Right lobe of liver (tissue), 6 donors: ENCODE measurements around the gene SMARCA2. TPM values are rescaled to one million over a fixed set of nuclear protein-coding genes. Genes with fewer than 3 reads are reported as not detected.

ENCODE experiments used
- ATAC-seq, 4 donors: fragments of 200-7000 bp; cut with Tn5 transposase; one replicate each; pipeline ENCODE4 v1.9.1; 2020; ENCODE audit warnings: mild to moderate bottlenecking in 4 of 4, moderate library complexity in 4 of 4
- DNase-seq, 3 donors: peaks; one replicate each; pipeline ENCODE4 v3.0.0-alpha.2; 2020
- H3K27ac ChIP-seq, 3 donors: fragments of 200-600 bp; one replicate each; pipeline ENCODE4 v1.8.0; 2022
- H3K27me3 ChIP-seq, 2 donors: fragments of 200-600 bp; one replicate each; pipeline ENCODE4 v1.8.0; 2022
- H3K36me3 ChIP-seq, 4 donors: fragments of 200-600 bp; sonication (generic) in 1 of 4; one replicate each; pipeline versions ENCODE4 v1.5.1 to v1.8.0; 2017 to 2022; ENCODE audit warnings: control low read depth in 1 of 4
- H3K4me1 ChIP-seq, 4 donors: fragments of 200-600 bp; sonication (generic) in 1 of 4; one replicate each; pipeline versions ENCODE4 v1.5.1 to v1.8.0; 2017 to 2022; ENCODE audit warnings: control low read depth in 1 of 4
- H3K4me3 ChIP-seq, 3 donors: fragments of 200-600 bp; one replicate each; pipeline ENCODE4 v1.8.0; 2022
- H3K9me3 ChIP-seq, 4 donors: fragments of 200-600 bp; sonication (generic) in 1 of 4; one replicate each; pipeline versions ENCODE4 v1.5.1 to v1.8.0; 2017 to 2022; ENCODE audit warnings: control low read depth in 1 of 4
- CTCF ChIP-seq, 4 donors: fragments of 200-600 bp in 3 of 4; fragments of 450-650 bp in 1 of 4; IDR thresholded peaks; one replicate each; pipeline versions ENCODE4 v1.5.1 to v1.8.0; 2016 to 2022; ENCODE audit warnings: antibody characterized with exemption in 4 of 4, mild to moderate bottlenecking in 2 of 4
- POLR2A ChIP-seq: fragments of 450-650 bp; IDR thresholded peaks from one replicate; pipeline ENCODE4 v1.6.1; 2017; ENCODE audit warnings: antibody characterized with exemption, mild to moderate bottlenecking
- WGBS: methylation state at CpG from one replicate; pipeline ENCODE4 v1.1.6; 2018; ENCODE audit warnings: low coverage, low lambda C conversion rate; ENCODE audit not compliant: insufficient coverage; ENCODE audit errors: missing lambda C conversion rate; 5-methylcytosine and 5-hydroxymethylcytosine counted together
- intact Hi-C, 2 donors: fragments of 100-400 bp; cut with DNase I; formaldehyde crosslinking; loops; one replicate each; pipeline versions ENCODE4 v1.11.2 to v1.14.1; 2022
- total RNA-seq, 6 experiments: library from RNA; depleted of rRNA in 2 of 6; stranded (reverse); fragments of >200 nt in 2 of 6; fragmentation: NEBNext Ultra II Directional in 3 of 6; extraction: Animal tissue kit (Norgen Biotek cat#: 25700) in 3 of 6; gene quantifications; one replicate each; pipeline versions ENCODE4 v1.1.0 to v1.2.4, GENCODE V29; 2016 to 2023
- donor health status: DM: no; HTN: yes; CAD: no.
- donor health status: DM: no; HTN: no; CAD: no.
- donor health status: DM: no; HTN: no; CAD: no.
- donor health status: DM: no; HTN: yes; CAD: no.
- donor health status: DM: no; HTN: yes; CAD: no.

SMARCA2 gene
- total RNA-seq, 6 experiments from 2014 or later = 46.2 to 97.8 (median 62.4) TPM

GRCh38 chr9:2155966-2156365, 140.8 kb downstream of the SMARCA2 start:
- Histone ChIP-seq H3K36me3 (no peaks in the 10 kb centered on the region), H3K27me3 (no peaks in the 10 kb centered on the region), H3K4me3 (no peak overlapping the region), H3K9me3 (no peaks in the 10 kb centered on the region), H3K27ac (no peak overlapping the region), H3K4me1 (peaks cover 0 to 8% (median 0%) of the 10 kb centered on the region in 4 donors)
- ATAC-seq (no peak), DNase-seq (no peak)
- TF ChIP-seq POLR2A (no peak), CTCF (IDR thresholded peaks at IDR 0.05) (no peak)
- 77% methylated on average over 4 of the region's 5 CpGs for WGBS
- intact Hi-C loops = no loop called here

GRCh38 chr9:2157277-2158110, 142.3 kb downstream of the SMARCA2 start:
- WGBS = 32% methylated on average over 18 of the region's 20 CpGs
- Histone ChIP-seq H3K36me3 (peaks cover 0 to 6% (median 3%) of the 10 kb centered on the region in 4 donors), H3K27me3 (no peaks in the 10 kb centered on the region), H3K4me3 (peak overlapping the region; percentile 22 to 35 (median 27)), H3K9me3 (no peaks in the 10 kb centered on the region), H3K27ac (peak overlapping the region in 1 of 3 donors; percentile 32), H3K4me1 (peaks cover 0 to 8% (median 0%) of the 10 kb centered on the region in 4 donors)
- peak; percentile 58 to 67 (median 62) for ATAC-seq
- TF ChIP-seq CTCF (IDR thresholded peaks at IDR 0.05) = no peak
- no peak for TF ChIP-seq POLR2A
- no peak for DNase-seq
- intact Hi-C loops = no loop called here

- peak overlapping the region in 2 of 3 donors; percentile 27 to 32 for H3K27ac ChIP-seq
- no peaks in the 10 kb centered on the region for H3K9me3 ChIP-seq
- peak overlapping the region; percentile 22 to 35 (median 27) for H3K4me3 ChIP-seq
- ATAC-seq = peak; percentile 65 to 75 (median 70)
- no peak for TF ChIP-seq POLR2A
- TF ChIP-seq CTCF (IDR thresholded peaks at IDR 0.05) = no peak
- H3K36me3 ChIP-seq = peaks cover 0 to 11% (median 3%) of the 10 kb centered on the region in 4 donors
- 29% methylated on average over 12 of the region's 13 CpGs for WGBS
- intact Hi-C loops = no loop called here
- H3K27me3 ChIP-seq = no peaks in the 10 kb centered on the region
- DNase-seq = peak; percentile 53 to 61 (median 55)
- H3K4me1 ChIP-seq = peaks cover 0 to 8% (median 0%) of the 10 kb centered on the region in 4 donors
Observed at GRCh38 chr9:2158111-2158610, 143.0 kb downstream of the SMARCA2 start.

GRCh38 chr9:2158766-2159430, 143.8 kb downstream of the SMARCA2 start:
- H3K36me3 ChIP-seq = peaks cover 0 to 14% (median 3%) of the 10 kb centered on the region in 4 donors
- DNase-seq = no peak
- TF ChIP-seq CTCF (IDR thresholded peaks at IDR 0.05) (no peak), POLR2A (no peak)
- H3K4me3 ChIP-seq = peak overlapping the region; percentile 22 to 35 (median 27)
- intact Hi-C loops = no loop called here
- peaks cover 0 to 8% (median 0%) of the 10 kb centered on the region in 4 donors for H3K4me1 ChIP-seq
- no peak for ATAC-seq
- no peaks in the 10 kb centered on the region for H3K27me3 ChIP-seq
- peak overlapping the region in 2 of 3 donors; percentile 27 to 32 for H3K27ac ChIP-seq
- WGBS = 39% methylated on average over 4 of the region's 4 CpGs
- no peaks in the 10 kb centered on the region for H3K9me3 ChIP-seq
